Umbilical cord (tissue), 2 donors: Measurements from ENCODE around the gene RMI2. TPM values are rescaled to one million over a fixed set of nuclear protein-coding genes. Genes with fewer than 3 reads are reported as not detected.

Experiments used
- DNase-seq: peaks from one replicate; pipeline ENCODE4 v3.0.0-alpha.2; 2015; ENCODE audit warnings: low spot score
- total RNA-seq: library from RNA; depleted of rRNA; stranded (reverse); fragments of >200 nt; gene quantifications from one replicate; pipeline ENCODE4 v1.2.3, GENCODE V29; 2014; ENCODE audit warnings: low replicate concordance; ENCODE audit not compliant: insufficient read depth

RMI2 gene
- total RNA-seq, 1 donor from 2014 or later: 17.1 TPM

GRCh38 chr16:11327277-11328171, 17.7 kb upstream of the RMI2 start:
- DNase-seq: no peak

GRCh38 chr16:11328172-11329070, 16.8 kb upstream of the RMI2 start:
- DNase-seq: peak; percentile 96

- no peak for DNase-seq
Measured at GRCh38 chr16:11329071-11329491, 16.2 kb upstream of the RMI2 start.

GRCh38 chr16:11329891-11330290, 15.4 kb upstream of the RMI2 start:
- no peak for DNase-seq

- DNase-seq: no peak
Measured at GRCh38 chr16:11330526-11331237, 14.6 kb upstream of the RMI2 start.

- DNase-seq: no peak
Measured at GRCh38 chr16:11331967-11332366, 13.3 kb upstream of the RMI2 start.

- DNase-seq: no peak
Measured at GRCh38 chr16:11333010-11333409, 12.2 kb upstream of the RMI2 start.

- DNase-seq: no peak
Measured at GRCh38 chr16:11333702-11334101, 11.6 kb upstream of the RMI2 start.

GRCh38 chr16:11334831-11335404, 10.3 kb upstream of the RMI2 start:
- no peak for DNase-seq

- DNase-seq: no peak
Measured at GRCh38 chr16:11339075-11339474, 6.2 kb upstream of the RMI2 start.

- peak; percentile 40 for DNase-seq
Measured at GRCh38 chr16:11340710-11341109, 4.5 kb upstream of the RMI2 start.

GRCh38 chr16:11341371-11341770, 3.9 kb upstream of the RMI2 start:
- DNase-seq: no peak

- no peak for DNase-seq
Measured at GRCh38 chr16:11342021-11342855, 3.0 kb upstream of the RMI2 start.

GRCh38 chr16:11346700-11347319, 1.6 kb downstream of the RMI2 start:
- DNase-seq: no peak

- no peak for DNase-seq
Measured at GRCh38 chr16:11347831-11348230, 2.6 kb downstream of the RMI2 start.

- DNase-seq: no peak
Measured at GRCh38 chr16:11348737-11349598, 3.7 kb downstream of the RMI2 start.

- DNase-seq: peak; percentile 72
Measured at GRCh38 chr16:11349599-11350276, 4.5 kb downstream of the RMI2 start.

- DNase-seq: no peak
Measured at GRCh38 chr16:11350519-11350918, 5.3 kb downstream of the RMI2 start.
